Activated gamma-delta T cell treated with Interleukin-2 at 50 U/mL for 16 hours (primary cell): ENCODE measurements around the gene MKNK2.
"Not testable (repeated sequence)": the region's sequence is repeated elsewhere in the genome, so short reads cannot be mapped to it uniquely, and the experiment has no call there.

Source experiments
- DNase-seq: peaks from one replicate; pipeline ENCODE4 v3.0.0-alpha.2; 2020

The MKNK2 gene

GRCh38 chr19:1989513-1990229 is 61.4 kb downstream of the MKNK2 start:
- DNase-seq, result no peak

GRCh38 chr19:1988464-1988863 is 62.6 kb downstream of the MKNK2 start:
- not testable (repeated sequence) for DNase-seq
